ENCODE measurements around the gene ATP11C. TPM values are rescaled to one million over a fixed set of nuclear protein-coding genes. Genes with fewer than 3 reads are reported as not detected.

ATP11C gene
- total RNA-seq: 10 to 100 TPM; 16.3 to 22.0 TPM

GRCh38 chrX:139932901-139933796, at the start of gene ATP11C:
Gene ATP11C (minus strand): TSS chrX:139933053. CDS start chrX:139932042, 1,011 bp downstream.

GRCh38 chrX:139965421-139965820, 32.6 kb upstream of the ATP11C start, which contains the start of gene CXorf66:
Gene CXorf66 (minus strand): TSS chrX:139965521. CDS start chrX:139965496, 25 bp downstream.

GRCh38 chrX:139708067-139708466, 224.8 kb downstream of the ATP11C start, which contains the start of gene MCF2:
Gene MCF2 (minus strand): TSS chrX:139708167. CDS start chrX:139651744, 56,423 bp downstream.

Small RNA genes lying within 50 kb of the gene (small RNA-seq; reads per million reads assigned to genes)
- gene MIR505 (18.7 to 28.0 reads per million in 2 donors), gene RF00425 (0 reads per million in 2 donors), gene RF01210 (0 to 0.04 reads per million in 2 donors), gene RNU6ATAC23P (0 reads per million in 2 donors)

Other genes starting within 250 kb of the ATP11C start
- gene MCF2, start 224.9 kb downstream of the ATP11C start, total RNA-seq: 1 to 10 TPM; 2.4 to 7.7 TPM
- not detected for gene CXorf66, start 32.5 kb upstream of the ATP11C start, total RNA-seq

Measured in melanocyte of skin (primary cell).